Keratinocyte (primary cell): ENCODE results near the gene SLC38A3. TPM values are rescaled to one million over a fixed set of nuclear protein-coding genes. Genes with fewer than 3 reads are reported as not detected.

Source experiments
- DNase-seq: peaks from one replicate; pipeline ENCODE4 v3.0.0-alpha.2; 2011; ENCODE audit warnings: low read depth, missing footprints, low spot score
- FAIRE-seq: peaks from 2 replicates; lab custom pipeline; 2011; peaks lifted over from hg19 to GRCh38; lab: Jason Lieb, UNC
- H2AFZ ChIP-seq: 2 replicates; pipeline ENCODE4 v1.6.0; 2012; ENCODE audit warnings: low read length, control low read depth, inconsistent platforms; ENCODE audit not compliant: control insufficient read depth
- H3K27ac ChIP-seq: 2 replicates; pipeline ENCODE4 v1.5.1; 2011; ENCODE audit warnings: low read length; ENCODE audit not compliant: control insufficient read depth, insufficient read depth
- H3K27me3 ChIP-seq: 3 replicates; pipeline ENCODE4 v1.6.0; 2011; ENCODE audit warnings: low read length; ENCODE audit not compliant: control insufficient read depth, insufficient read depth; ENCODE audit errors: extremely low read depth
- H3K36me3 ChIP-seq, 2 experiments: 2 replicates in 1 of 2; 3 replicates in 1 of 2; pipeline ENCODE4 v1.5.1; 2011; ENCODE audit warnings: low read length in 2 of 2, mild to moderate bottlenecking in 1 of 2; ENCODE audit not compliant: control insufficient read depth in 2 of 2, insufficient read depth in 2 of 2; ENCODE audit errors: extremely low read depth in 1 of 2
- H3K4me1 ChIP-seq: 3 replicates; pipeline ENCODE4 v1.5.1; 2011; ENCODE audit warnings: low read length; ENCODE audit not compliant: control insufficient read depth, insufficient read depth; ENCODE audit errors: extremely low read depth
- H3K4me2 ChIP-seq: 3 replicates; pipeline ENCODE4 v1.6.0; 2011; ENCODE audit warnings: low read depth, low read length; ENCODE audit not compliant: control insufficient read depth, insufficient read depth; ENCODE audit errors: extremely low read depth
- H3K4me3 ChIP-seq, 3 experiments: fragments of 200-600 bp in 1 of 3; sonication (generic) in 1 of 3; 2 replicates in 2 of 3; 3 replicates in 1 of 3; pipeline ENCODE4 v1.5.1; 2011 to 2016; ENCODE audit warnings: low read length in 3 of 3, mild to moderate bottlenecking in 3 of 3, control low read depth in 2 of 3, inconsistent platforms in 1 of 3, low read depth in 1 of 3, mixed read lengths in 1 of 3, mixed run types in 1 of 3, moderate library complexity in 1 of 3; ENCODE audit not compliant: control insufficient read depth in 2 of 3, insufficient read depth in 2 of 3; ENCODE audit errors: extremely low read depth in 1 of 3
- H3K79me2 ChIP-seq: 2 replicates; pipeline ENCODE4 v1.6.0; 2012; ENCODE audit warnings: low read length; ENCODE audit not compliant: control insufficient read depth, insufficient read depth
- H3K9ac ChIP-seq: 3 replicates; pipeline ENCODE4 v1.6.0; 2011; ENCODE audit warnings: low read length; ENCODE audit not compliant: control insufficient read depth, insufficient read depth; ENCODE audit errors: extremely low read depth
- H3K9me1 ChIP-seq: 3 replicates; pipeline ENCODE4 v1.6.0; 2011; ENCODE audit warnings: low read length; ENCODE audit not compliant: control insufficient read depth, insufficient read depth; ENCODE audit errors: extremely low read depth
- H3K9me3 ChIP-seq: 2 replicates; pipeline ENCODE4 v1.5.1; 2012; ENCODE audit warnings: low read depth, low read length; ENCODE audit not compliant: control insufficient read depth
- H4K20me1 ChIP-seq: 3 replicates; pipeline ENCODE4 v1.6.0; 2011; ENCODE audit warnings: low read length; ENCODE audit not compliant: control insufficient read depth, insufficient read depth; ENCODE audit errors: extremely low read depth
- EZH2 ChIP-seq: IDR thresholded peaks from one replicate; pipeline ENCODE4 v1.6.1; 2012; ENCODE audit warnings: inconsistent platforms, mild to moderate bottlenecking, low read length, moderate library complexity
- dilution Hi-C: fragments of 300-500 bp; cut with MboI; formaldehyde crosslinking; loops from one replicate; pipeline ENCODE4 v1.7.0; 2020; ENCODE audit warnings: low sequenced_read_pairs; ENCODE audit not compliant: extremely low pct_ligation_motif_present
- polyA plus RNA-seq, 5 experiments: library from polyadenylated mRNA; depleted of rRNA in 3 of 5; stranded (reverse) in 3 of 5; stranded (forward) in 1 of 5; unstranded in 1 of 5; fragments of >200 nt; gene quantifications; 1 replicate in 1 of 5; 2 replicates in 3 of 5; 3 replicates in 1 of 5; pipeline versions ENCODE4 v1.2.1 to v1.2.3, GENCODE V29; 2011 to 2012; ENCODE audit warnings: missing spikeins in 2 of 5, low read depth in 1 of 5, low replicate concordance in 1 of 5
- TF ChIP-seq, protein P1 (sequence below), 3 experiments: IDR thresholded peaks in 1 of 3; conservative IDR thresholded peaks in 1 of 3; optimal IDR thresholded peaks in 1 of 3; 2 replicates in 2 of 3; 3 replicates in 1 of 3; pipeline versions ENCODE3 to v1.5.1; 2011; ENCODE audit warnings: low read length in 3 of 3, mild to moderate bottlenecking in 3 of 3, moderate library complexity in 2 of 3, control low read depth in 1 of 3, inconsistent platforms in 1 of 3; ENCODE audit not compliant: insufficient read depth in 2 of 3; ENCODE audit errors: extremely low read depth in 1 of 3

The SLC38A3 gene
- polyA plus RNA-seq, 1 donor (not counting 4 experiments of a cell fraction or from before 2014, with no cell fraction given) = not detected

DNA sequence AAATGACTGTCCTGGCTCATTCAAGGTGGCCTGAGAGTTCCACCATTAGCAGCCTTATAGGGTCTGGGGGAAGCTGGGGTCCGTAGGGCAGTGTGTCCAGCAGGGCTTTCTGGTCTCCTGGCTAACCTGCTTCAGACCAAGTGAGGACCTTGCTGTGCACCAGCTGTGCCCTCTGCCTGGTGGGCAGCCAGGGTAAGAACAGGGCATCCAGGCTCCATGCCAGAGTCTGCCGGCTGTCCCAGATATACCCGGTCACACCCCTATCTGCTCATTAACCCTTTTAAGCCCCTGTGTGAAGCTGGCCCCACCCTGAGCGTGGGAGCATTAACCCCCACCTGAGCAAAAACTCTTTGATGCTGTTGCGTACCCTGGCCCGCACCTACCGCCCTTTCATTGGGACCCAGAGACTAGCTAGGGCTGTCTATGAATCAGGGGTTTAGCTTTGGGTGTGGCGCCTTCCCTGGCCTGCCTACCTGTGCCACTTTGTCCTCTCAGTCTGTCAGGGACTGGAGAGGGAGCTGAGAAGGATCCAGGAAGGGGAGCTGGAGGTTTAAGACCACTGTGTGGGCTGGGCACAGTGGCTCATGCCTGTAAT lies 32.3 kb upstream of the SLC38A3 start:
- Histone ChIP-seq H3K27ac (no peak overlapping the region), H3K79me2 (peaks cover 59% of the 10 kb centered on the region), H3K4me3 (no peak overlapping the region), H4K20me1 (peaks cover 22% of the 10 kb centered on the region), H3K4me2 (no peak overlapping the region), H3K9me1 (peaks cover 5% of the 10 kb centered on the region), H3K36me3 (peaks cover 57 to 64% of the 10 kb centered on the region in 2 experiments), H3K9ac (no peak overlapping the region), H3K9me3 (no peaks in the 10 kb centered on the region), H3K27me3 (no peaks in the 10 kb centered on the region), H3K4me1 (peaks cover 26% of the 10 kb centered on the region), H2AFZ (no peak overlapping the region)
- no peak for DNase-seq
- TF ChIP-seq EZH2 = no peak
- TF ChIP-seq, protein P1, sequence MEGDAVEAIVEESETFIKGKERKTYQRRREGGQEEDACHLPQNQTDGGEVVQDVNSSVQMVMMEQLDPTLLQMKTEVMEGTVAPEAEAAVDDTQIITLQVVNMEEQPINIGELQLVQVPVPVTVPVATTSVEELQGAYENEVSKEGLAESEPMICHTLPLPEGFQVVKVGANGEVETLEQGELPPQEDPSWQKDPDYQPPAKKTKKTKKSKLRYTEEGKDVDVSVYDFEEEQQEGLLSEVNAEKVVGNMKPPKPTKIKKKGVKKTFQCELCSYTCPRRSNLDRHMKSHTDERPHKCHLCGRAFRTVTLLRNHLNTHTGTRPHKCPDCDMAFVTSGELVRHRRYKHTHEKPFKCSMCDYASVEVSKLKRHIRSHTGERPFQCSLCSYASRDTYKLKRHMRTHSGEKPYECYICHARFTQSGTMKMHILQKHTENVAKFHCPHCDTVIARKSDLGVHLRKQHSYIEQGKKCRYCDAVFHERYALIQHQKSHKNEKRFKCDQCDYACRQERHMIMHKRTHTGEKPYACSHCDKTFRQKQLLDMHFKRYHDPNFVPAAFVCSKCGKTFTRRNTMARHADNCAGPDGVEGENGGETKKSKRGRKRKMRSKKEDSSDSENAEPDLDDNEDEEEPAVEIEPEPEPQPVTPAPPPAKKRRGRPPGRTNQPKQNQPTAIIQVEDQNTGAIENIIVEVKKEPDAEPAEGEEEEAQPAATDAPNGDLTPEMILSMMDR (optimal IDR thresholded peaks at IDR 0.05 in 1 of 3, IDR thresholded peaks at IDR 0.05 in 1 of 3, conservative IDR thresholded peaks at IDR 0.05 in 1 of 3; ENCODE audit: extremely low read depth in 1 of 3, insufficient read depth in 2 of 3, low read length in 3 of 3) = no peak
- no peak for FAIRE-seq
- dilution Hi-C loops = no loop called here

GRCh38 chr3:50173685-50174516 lies 31.2 kb upstream of the SLC38A3 start:
- H3K4me2 ChIP-seq = no peak overlapping the region
- dilution Hi-C loops = no loop called here

More at GRCh38 chr3:50173685-50174516, 31.2 kb upstream of the SLC38A3 start:
- Histone ChIP-seq H2AFZ (no peak overlapping the region), H3K27ac (no peak overlapping the region), H3K9me1 (peaks cover 2% of the 10 kb centered on the region), H3K9me3 (no peaks in the 10 kb centered on the region), H4K20me1 (peaks cover 22% of the 10 kb centered on the region), H3K36me3 (peaks cover 51 to 62% of the 10 kb centered on the region in 2 experiments), H3K9ac (no peak overlapping the region), H3K79me2 (peaks cover 47% of the 10 kb centered on the region), H3K4me1 (peaks cover 15% of the 10 kb centered on the region), H3K4me3 (no peak overlapping the region), H3K27me3 (no peaks in the 10 kb centered on the region)
- DNase-seq = no peak
- TF ChIP-seq, protein P1 (optimal IDR thresholded peaks at IDR 0.05 in 1 of 3, IDR thresholded peaks at IDR 0.05 in 1 of 3, conservative IDR thresholded peaks at IDR 0.05 in 1 of 3; ENCODE audit: extremely low read depth in 1 of 3, insufficient read depth in 2 of 3, low read length in 3 of 3) = no peak
- no peak for TF ChIP-seq EZH2
- FAIRE-seq = no peak
